ENCODE measurements around the gene CPLANE1. TPM values are rescaled to one million over a fixed set of nuclear protein-coding genes. Genes with fewer than 3 reads are reported as not detected.

Gene CPLANE1
- total and polyA plus RNA-seq, 2 donors from 2014 or later = 3.7 to 23.3 TPM

DNA sequence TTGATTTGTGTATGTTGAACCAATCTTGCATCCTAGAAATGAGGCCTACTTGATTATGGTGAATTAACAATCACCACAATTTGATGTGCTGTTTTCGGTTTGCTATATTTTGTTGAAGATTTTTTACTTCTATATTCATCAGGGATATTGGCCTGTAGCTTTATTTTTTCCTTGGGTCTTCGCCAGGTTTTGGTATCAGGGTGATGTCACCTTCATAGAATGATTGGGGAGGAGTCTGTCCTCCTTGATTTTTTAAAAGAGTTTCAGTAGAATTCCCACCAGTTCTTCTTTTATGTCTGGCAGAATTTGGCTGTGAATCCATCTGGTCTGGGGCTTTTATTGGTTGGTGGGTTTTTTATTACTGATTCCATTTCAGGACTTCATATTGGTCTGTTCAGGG lies 115.2 kb downstream of the CPLANE1 start:
- Histone ChIP-seq H3K4me3 (ENCODE audit: low read length in 3 of 3) (no peak overlapping the region), H3K9me3 (ENCODE audit: control insufficient read depth in 2 of 3, insufficient read depth in 1 of 3, low read length in 3 of 3) (no peaks in the 10 kb centered on the region), H3K27ac (ENCODE audit: low read depth in 2 of 2, low read length in 2 of 2) (no peak overlapping the region), H3K4me1 (ENCODE audit: control insufficient read depth in 2 of 3, insufficient read depth in 2 of 3, low read depth in 1 of 3, low read length in 3 of 3) (no peaks in the 10 kb centered on the region), H3K9ac (ENCODE audit: low read length in 3 of 3) (no peak overlapping the region), H3K27me3 (ENCODE audit: control insufficient read depth, insufficient read depth, low read length) (no peaks in the 10 kb centered on the region), H3K36me3 (ENCODE audit: control insufficient read depth in 2 of 3, insufficient read depth in 3 of 3, low read length in 3 of 3) (peaks cover 0 to 23% (median 4%) of the 10 kb centered on the region in 3 donors)
- TF ChIP-seq, protein P1, sequence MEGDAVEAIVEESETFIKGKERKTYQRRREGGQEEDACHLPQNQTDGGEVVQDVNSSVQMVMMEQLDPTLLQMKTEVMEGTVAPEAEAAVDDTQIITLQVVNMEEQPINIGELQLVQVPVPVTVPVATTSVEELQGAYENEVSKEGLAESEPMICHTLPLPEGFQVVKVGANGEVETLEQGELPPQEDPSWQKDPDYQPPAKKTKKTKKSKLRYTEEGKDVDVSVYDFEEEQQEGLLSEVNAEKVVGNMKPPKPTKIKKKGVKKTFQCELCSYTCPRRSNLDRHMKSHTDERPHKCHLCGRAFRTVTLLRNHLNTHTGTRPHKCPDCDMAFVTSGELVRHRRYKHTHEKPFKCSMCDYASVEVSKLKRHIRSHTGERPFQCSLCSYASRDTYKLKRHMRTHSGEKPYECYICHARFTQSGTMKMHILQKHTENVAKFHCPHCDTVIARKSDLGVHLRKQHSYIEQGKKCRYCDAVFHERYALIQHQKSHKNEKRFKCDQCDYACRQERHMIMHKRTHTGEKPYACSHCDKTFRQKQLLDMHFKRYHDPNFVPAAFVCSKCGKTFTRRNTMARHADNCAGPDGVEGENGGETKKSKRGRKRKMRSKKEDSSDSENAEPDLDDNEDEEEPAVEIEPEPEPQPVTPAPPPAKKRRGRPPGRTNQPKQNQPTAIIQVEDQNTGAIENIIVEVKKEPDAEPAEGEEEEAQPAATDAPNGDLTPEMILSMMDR (IDR thresholded peaks at IDR 0.05; ENCODE audit: borderline replicate concordance, extremely low read depth, insufficient read depth) = no peak
- DNase-seq = no peak
- FAIRE-seq = no peak
- intact Hi-C loops (cut with DNase I) = no loop called here

DNA sequence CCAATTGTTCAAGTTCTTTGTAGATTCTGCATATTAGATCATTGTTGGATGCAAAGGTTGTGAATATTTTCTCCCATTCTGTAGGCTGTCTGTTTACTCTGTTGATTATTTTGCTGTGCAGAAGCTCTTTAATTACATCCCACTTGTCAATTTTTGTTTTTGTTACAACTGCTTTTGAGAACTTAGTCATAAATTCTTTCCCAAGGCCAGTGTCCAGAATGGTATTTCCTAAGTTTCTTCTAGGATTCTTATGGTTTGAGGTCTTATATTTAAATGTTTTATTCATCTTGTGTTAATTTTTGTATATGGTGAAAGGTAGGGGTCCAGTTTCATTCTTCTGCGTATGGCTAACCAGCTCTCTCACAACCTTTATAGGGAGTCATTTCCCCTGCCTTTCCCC lies 116.5 kb downstream of the CPLANE1 start:
- H3K9ac ChIP-seq (ENCODE audit: low read length in 3 of 3) = no peak overlapping the region
- DNase-seq (no peak), FAIRE-seq (no peak)
- intact Hi-C loops (cut with DNase I) = no loop called here
- no peak overlapping the region for H3K4me3 ChIP-seq (ENCODE audit: low read length in 3 of 3)
- H3K27ac ChIP-seq (ENCODE audit: low read depth in 2 of 2, low read length in 2 of 2) = no peak overlapping the region
- no peaks in the 10 kb centered on the region for H3K9me3 ChIP-seq (ENCODE audit: control insufficient read depth in 2 of 3, insufficient read depth in 1 of 3, low read length in 3 of 3)
- no peaks in the 10 kb centered on the region for H3K4me1 ChIP-seq (ENCODE audit: control insufficient read depth in 2 of 3, insufficient read depth in 2 of 3, low read depth in 1 of 3, low read length in 3 of 3)
- H3K36me3 ChIP-seq (ENCODE audit: control insufficient read depth in 2 of 3, insufficient read depth in 3 of 3, low read length in 3 of 3) = peaks cover 0 to 18% (median 0%) of the 10 kb centered on the region in 3 donors
- no peaks in the 10 kb centered on the region for H3K27me3 ChIP-seq (ENCODE audit: control insufficient read depth, insufficient read depth, low read length)
- TF ChIP-seq, protein P1 (IDR thresholded peaks at IDR 0.05; ENCODE audit: borderline replicate concordance, extremely low read depth, insufficient read depth) = no peak

DNA sequence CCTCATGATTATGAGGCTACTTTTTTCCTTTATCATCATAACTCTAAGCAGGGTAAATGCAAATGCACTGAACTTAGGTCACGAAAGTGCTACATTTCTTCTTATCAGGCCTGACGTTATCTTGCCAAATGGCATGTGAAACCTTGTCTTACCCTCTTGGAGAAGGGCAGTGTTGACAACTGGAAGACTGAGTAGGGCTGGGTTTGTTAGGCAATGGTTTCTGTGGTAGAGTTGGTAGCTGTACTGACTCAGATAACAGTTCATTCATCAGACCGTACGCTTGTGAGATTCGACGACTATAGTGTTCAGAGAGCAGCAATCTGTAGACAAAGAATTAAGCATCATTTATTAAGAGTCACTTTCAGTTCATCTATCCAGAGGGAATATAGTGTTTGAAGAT lies 127.7 kb downstream of the CPLANE1 start:
- Histone ChIP-seq H3K9me3 (ENCODE audit: control insufficient read depth in 2 of 3, insufficient read depth in 1 of 3, low read length in 3 of 3) (no peaks in the 10 kb centered on the region), H3K4me1 (ENCODE audit: control insufficient read depth in 2 of 3, insufficient read depth in 2 of 3, low read depth in 1 of 3, low read length in 3 of 3) (no peaks in the 10 kb centered on the region), H3K27me3 (ENCODE audit: control insufficient read depth, insufficient read depth, low read length) (no peaks in the 10 kb centered on the region), H3K4me3 (ENCODE audit: low read length in 3 of 3) (no peak overlapping the region), H3K27ac (ENCODE audit: low read depth in 2 of 2, low read length in 2 of 2) (no peak overlapping the region), H3K9ac (ENCODE audit: low read length in 3 of 3) (no peak overlapping the region), H3K36me3 (ENCODE audit: control insufficient read depth in 2 of 3, insufficient read depth in 3 of 3, low read length in 3 of 3) (peaks cover 7 to 17% (median 13%) of the 10 kb centered on the region in 3 donors)
- FAIRE-seq (no peak), DNase-seq (no peak)
- TF ChIP-seq, protein P1 (IDR thresholded peaks at IDR 0.05; ENCODE audit: borderline replicate concordance, extremely low read depth, insufficient read depth) = no peak
- intact Hi-C loops (cut with DNase I) = no loop called here

DNA sequence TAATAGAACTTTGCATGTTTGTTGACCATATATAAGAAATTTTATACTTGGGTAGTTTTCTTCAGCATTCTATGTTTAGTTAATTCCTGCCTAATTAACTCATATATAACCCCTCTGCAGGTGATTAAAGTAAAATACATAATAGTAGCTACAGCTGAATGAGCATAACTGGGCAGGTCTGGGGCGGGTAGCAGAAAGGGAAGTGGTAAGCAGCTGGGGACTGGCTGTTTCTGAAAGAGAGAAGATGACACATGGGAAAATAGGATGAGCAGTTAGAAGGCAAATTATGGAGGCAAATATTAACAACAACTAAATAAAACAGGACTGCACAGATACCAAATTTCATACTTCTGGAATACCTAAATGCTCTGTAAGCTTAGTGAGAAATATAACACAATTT lies 128.1 kb downstream of the CPLANE1 start:
- intact Hi-C loops (cut with DNase I) = no loop called here
- no peaks in the 10 kb centered on the region for H3K9me3 ChIP-seq (ENCODE audit: control insufficient read depth in 2 of 3, insufficient read depth in 1 of 3, low read length in 3 of 3)
- no peak for DNase-seq
- no peaks in the 10 kb centered on the region for H3K4me1 ChIP-seq (ENCODE audit: control insufficient read depth in 2 of 3, insufficient read depth in 2 of 3, low read depth in 1 of 3, low read length in 3 of 3)
- H3K27ac ChIP-seq (ENCODE audit: low read depth in 2 of 2, low read length in 2 of 2) = no peak overlapping the region
- H3K36me3 ChIP-seq (ENCODE audit: control insufficient read depth in 2 of 3, insufficient read depth in 3 of 3, low read length in 3 of 3) = peaks cover 7 to 17% (median 10%) of the 10 kb centered on the region in 3 donors
- H3K9ac ChIP-seq (ENCODE audit: low read length in 3 of 3) = no peak overlapping the region
- no peak for FAIRE-seq
- H3K4me3 ChIP-seq (ENCODE audit: low read length in 3 of 3) = no peak overlapping the region
- H3K27me3 ChIP-seq (ENCODE audit: control insufficient read depth, insufficient read depth, low read length) = no peaks in the 10 kb centered on the region
- TF ChIP-seq, protein P1 (IDR thresholded peaks at IDR 0.05; ENCODE audit: borderline replicate concordance, extremely low read depth, insufficient read depth) = no peak

All from kidney (tissue), 14 donors.